ENCODE results near the gene RAP2B.

RAP2B gene

GRCh38 chr3:153166206-153166605 is 4.2 kb downstream of the RAP2B start:
- no peak for DNase-seq (ENCODE audit: low read depth)
- TF ChIP-seq CTCF (IDR thresholded peaks at IDR 0.05; ENCODE audit: low read depth, low read length, missing control alignments): no peak
- no peak overlapping the region for H3K4me3 ChIP-seq (ENCODE audit: low read depth, low read length)

- no peak overlapping the region for H3K4me3 ChIP-seq (ENCODE audit: low read depth, low read length)
- no peak for TF ChIP-seq CTCF (IDR thresholded peaks at IDR 0.05; ENCODE audit: low read depth, low read length, missing control alignments)
- no peak for DNase-seq (ENCODE audit: low read depth)
Measured at GRCh38 chr3:153166796-153167195, 4.8 kb downstream of the RAP2B start.

- TF ChIP-seq CTCF (IDR thresholded peaks at IDR 0.05; ENCODE audit: low read depth, low read length, missing control alignments): no peak
- no peak overlapping the region for H3K4me3 ChIP-seq (ENCODE audit: low read depth, low read length)
- no peak for DNase-seq (ENCODE audit: low read depth)
Measured at GRCh38 chr3:153169793-153170383, 7.9 kb downstream of the RAP2B start.

GRCh38 chr3:153171256-153171655 is 9.2 kb downstream of the RAP2B start:
- no peak for DNase-seq (ENCODE audit: low read depth)
- no peak overlapping the region for H3K4me3 ChIP-seq (ENCODE audit: low read depth, low read length)

GRCh38 chr3:153171918-153172317 is 9.9 kb downstream of the RAP2B start:
- TF ChIP-seq CTCF (IDR thresholded peaks at IDR 0.05; ENCODE audit: low read depth, low read length, missing control alignments): no peak
- no peak overlapping the region for H3K4me3 ChIP-seq (ENCODE audit: low read depth, low read length)
- no peak for DNase-seq (ENCODE audit: low read depth)

More at GRCh38 chr3:153171256-153171655, 9.2 kb downstream of the RAP2B start:
- TF ChIP-seq CTCF (IDR thresholded peaks at IDR 0.05; ENCODE audit: low read depth, low read length, missing control alignments): no peak

- H3K4me3 ChIP-seq (ENCODE audit: low read depth, low read length): no peak overlapping the region
- DNase-seq (ENCODE audit: low read depth): no peak
- no peak for TF ChIP-seq CTCF (IDR thresholded peaks at IDR 0.05; ENCODE audit: low read depth, low read length, missing control alignments)
Measured at GRCh38 chr3:153172796-153173757, 11.1 kb downstream of the RAP2B start.
